Measurements from ENCODE around the gene TBCK.

DNA sequence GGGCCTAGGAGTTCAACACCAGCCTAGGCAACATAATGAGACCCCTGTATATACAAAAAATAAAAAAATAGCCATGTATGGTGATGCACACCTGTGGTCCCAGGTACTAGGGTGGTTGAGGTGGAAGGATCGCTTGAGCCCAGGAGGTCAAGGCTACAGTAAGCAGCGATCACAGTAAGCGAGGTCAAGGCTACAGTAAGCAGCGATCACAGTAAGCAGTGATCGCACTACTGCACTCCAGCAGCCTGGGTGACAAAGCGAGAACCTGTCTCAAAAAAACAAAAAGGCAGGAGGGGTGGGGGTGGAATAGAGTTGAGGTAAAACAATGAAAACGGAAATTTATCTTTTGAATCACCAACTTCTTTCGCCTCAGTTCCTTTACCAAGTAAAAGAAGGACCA, 29.4 kb downstream of the TBCK start:
- TF ChIP-seq, protein P1, sequence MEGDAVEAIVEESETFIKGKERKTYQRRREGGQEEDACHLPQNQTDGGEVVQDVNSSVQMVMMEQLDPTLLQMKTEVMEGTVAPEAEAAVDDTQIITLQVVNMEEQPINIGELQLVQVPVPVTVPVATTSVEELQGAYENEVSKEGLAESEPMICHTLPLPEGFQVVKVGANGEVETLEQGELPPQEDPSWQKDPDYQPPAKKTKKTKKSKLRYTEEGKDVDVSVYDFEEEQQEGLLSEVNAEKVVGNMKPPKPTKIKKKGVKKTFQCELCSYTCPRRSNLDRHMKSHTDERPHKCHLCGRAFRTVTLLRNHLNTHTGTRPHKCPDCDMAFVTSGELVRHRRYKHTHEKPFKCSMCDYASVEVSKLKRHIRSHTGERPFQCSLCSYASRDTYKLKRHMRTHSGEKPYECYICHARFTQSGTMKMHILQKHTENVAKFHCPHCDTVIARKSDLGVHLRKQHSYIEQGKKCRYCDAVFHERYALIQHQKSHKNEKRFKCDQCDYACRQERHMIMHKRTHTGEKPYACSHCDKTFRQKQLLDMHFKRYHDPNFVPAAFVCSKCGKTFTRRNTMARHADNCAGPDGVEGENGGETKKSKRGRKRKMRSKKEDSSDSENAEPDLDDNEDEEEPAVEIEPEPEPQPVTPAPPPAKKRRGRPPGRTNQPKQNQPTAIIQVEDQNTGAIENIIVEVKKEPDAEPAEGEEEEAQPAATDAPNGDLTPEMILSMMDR (IDR thresholded peaks at IDR 0.05; ENCODE audit: low read length): no peak
- TF ChIP-seq EZH2 (IDR thresholded peaks at IDR 0.05; ENCODE audit: borderline replicate concordance, low read length): no peak
